ENCODE data around the gene S100A3. TPM values are rescaled to one million over a fixed set of nuclear protein-coding genes. Genes with fewer than 3 reads are reported as not detected.
A peak's percentile ranks its signal among the peaks of the same experiment; 100 is the strongest.
"Not testable (repeated sequence)": the region's sequence is repeated elsewhere in the genome, so short reads cannot be mapped to it uniquely, and the experiment has no call there.

S100A3 gene
- total RNA-seq, 3 donors from 2014 or later: not detected

DNA sequence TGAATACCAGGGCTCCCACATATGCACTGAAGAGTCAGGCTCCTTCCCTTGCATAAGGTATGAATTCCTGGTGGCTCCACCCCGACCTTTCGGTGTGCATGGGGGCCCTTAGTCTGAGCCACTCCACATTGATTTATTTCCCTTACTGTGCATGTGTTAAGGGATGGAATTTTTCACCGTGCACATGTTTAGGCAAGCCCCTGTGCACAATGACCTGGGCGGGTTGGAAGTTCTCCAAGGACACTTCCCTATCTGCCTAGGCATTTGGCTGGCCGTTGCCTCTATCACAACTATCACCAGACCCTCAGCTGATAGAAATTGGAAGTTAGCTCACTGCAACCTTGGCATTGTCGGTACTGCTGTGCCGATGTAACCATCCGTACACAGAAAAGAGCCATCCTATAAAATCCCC lies 22.9 kb downstream of the S100A3 start:
- H3K4me1 Mint-ChIP-seq (ENCODE audit: low read depth): peaks cover 7% of the 10 kb centered on the region
- H3K4me3 Mint-ChIP-seq: no peak overlapping the region
- no peaks in the 10 kb centered on the region for H3K27me3 Mint-ChIP-seq (ENCODE audit: low read depth)
- no peak for ATAC-seq
- no peak for DNase-seq
- H3K36me3 Mint-ChIP-seq (ENCODE audit: insufficient read depth): no peaks in the 10 kb centered on the region
- H3K9me3 Mint-ChIP-seq: no peaks in the 10 kb centered on the region

DNA sequence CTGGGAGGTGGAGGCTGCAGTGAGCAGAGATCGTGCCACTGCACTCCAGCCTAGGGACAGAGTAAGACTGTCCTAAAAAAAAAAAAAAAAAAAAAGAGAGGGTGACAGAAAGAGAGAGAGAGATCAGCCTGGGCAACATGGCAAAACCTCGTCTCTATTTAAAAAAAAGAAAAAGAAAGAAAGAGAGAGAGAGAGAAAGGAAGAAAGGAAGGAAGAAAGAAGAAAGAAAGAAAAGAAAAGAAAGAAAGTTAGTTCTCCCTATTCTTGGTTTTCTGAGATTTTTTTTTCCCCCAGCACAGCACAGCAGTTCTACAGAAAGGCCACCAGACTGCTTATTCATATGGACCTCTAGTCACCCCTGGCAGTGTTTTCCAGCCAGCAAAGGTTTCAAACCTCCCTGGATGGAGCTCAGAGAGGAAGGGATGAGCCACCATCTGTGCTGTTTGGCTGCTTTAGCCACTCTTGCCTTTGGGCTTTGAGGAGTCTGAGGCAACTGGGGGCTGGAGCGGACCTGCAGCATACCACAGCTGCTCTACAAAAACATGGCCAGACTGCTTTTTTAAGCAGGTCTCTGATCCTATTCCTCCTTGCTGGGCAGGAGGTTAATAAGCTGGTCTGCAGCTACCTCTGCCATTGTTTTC lies 23.9 kb downstream of the S100A3 start:
- H3K27me3 Mint-ChIP-seq (ENCODE audit: low read depth): no peaks in the 10 kb centered on the region
- DNase-seq (no peak), ATAC-seq (no peak)
- no peaks in the 10 kb centered on the region for H3K4me1 Mint-ChIP-seq (ENCODE audit: low read depth)
- no peaks in the 10 kb centered on the region for H3K9me3 Mint-ChIP-seq
- H3K36me3 Mint-ChIP-seq (ENCODE audit: insufficient read depth): no peaks in the 10 kb centered on the region
- no peak overlapping the region for H3K4me3 Mint-ChIP-seq

DNA sequence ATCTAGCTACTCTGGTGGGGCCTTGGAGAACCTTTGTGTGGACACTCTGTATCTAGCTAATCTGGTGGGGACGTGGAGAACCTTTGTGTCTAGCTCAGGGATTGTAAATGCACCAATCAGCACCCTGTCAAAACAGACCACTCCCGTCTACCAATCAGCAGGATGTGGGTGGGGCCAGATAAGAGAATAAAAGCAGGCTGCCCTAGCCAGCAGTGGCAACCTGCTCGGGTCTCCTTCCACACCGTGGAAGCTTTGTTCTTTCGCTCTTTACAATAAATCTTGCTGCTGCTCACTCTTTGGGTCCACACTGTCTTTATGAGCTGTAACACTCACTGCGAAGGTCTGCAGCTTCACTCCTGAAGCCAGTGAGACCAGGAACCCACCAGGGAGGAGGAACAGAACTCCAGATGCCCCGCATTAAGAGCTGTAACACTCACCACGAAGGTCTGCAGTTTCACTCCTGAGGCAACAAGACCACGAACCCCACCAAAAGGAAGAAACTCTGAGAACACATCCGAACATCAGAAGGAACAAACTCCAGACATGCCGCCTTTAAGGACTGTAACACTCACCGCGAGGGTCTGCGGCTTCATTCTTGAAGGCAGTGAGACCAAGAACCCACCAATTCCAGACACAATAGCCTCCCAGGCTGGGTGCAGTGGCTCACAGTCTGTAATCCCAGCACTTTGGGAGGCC lies 26.6 kb downstream of the S100A3 start:
- not testable (repeated sequence) for DNase-seq; H3K4me1 Mint-ChIP-seq (ENCODE audit: low read depth); H3K9me3 Mint-ChIP-seq; ATAC-seq; H3K27me3 Mint-ChIP-seq (ENCODE audit: low read depth); H3K4me3 Mint-ChIP-seq; H3K36me3 Mint-ChIP-seq (ENCODE audit: insufficient read depth)

DNA sequence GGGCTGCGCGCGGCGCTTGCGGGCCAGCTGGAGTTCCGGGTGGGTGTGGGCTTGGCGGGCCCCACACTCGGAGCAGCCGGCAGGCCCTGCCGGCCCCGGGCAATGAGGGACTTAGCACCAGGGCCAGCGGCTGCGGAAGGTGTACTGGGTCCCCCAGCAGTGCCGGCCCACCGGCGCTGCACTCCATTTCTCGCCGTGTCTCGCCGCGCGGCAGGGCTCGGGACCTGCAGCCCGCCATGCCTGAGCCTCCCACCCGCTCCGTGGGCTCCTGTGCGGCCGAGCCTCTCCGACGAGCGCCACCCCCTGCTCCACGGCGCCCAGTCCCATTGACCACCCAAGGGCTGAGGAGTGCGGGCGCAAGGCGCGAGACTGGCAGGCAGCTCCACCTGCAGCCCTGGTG lies 27.2 kb downstream of the S100A3 start:
- H3K9me3 Mint-ChIP-seq; H3K4me1 Mint-ChIP-seq (ENCODE audit: low read depth); H3K4me3 Mint-ChIP-seq; H3K27me3 Mint-ChIP-seq (ENCODE audit: low read depth); DNase-seq; H3K36me3 Mint-ChIP-seq (ENCODE audit: insufficient read depth); ATAC-seq: not testable (repeated sequence)

DNA sequence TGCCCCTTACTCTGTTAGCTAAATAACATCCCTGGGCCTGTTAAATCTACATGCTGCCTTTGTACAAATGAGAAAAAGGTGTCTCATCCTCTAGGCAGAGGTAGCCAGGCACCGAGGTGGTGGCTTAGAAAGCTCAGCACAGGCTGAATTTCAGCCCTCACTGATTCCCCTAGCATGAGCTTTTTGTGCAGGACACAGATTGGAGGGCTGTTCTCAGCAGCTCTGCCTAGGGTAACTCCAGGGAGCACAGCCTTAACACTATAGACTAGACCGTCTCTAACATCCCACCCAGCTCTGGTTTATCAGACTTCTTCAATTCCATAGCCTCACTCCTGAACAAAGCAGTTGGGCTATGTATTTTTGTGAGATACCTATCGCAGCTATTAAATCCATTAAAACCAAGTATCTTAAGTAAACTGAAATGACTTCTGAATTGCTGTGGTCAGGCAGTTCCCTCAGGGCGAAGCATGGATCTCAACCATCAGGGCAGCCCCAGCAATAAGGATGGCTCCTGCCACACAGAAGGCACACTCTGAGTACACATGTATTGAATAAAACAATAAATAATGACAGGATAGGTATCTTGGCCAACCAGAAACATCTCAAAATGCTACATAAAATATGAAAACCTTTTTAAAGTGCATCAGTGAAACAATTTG lies 28.1 kb downstream of the S100A3 start:
- Mint-ChIP-seq H3K4me1 (ENCODE audit: low read depth) (no peaks in the 10 kb centered on the region), H3K4me3 (no peak overlapping the region), H3K9me3 (no peaks in the 10 kb centered on the region), H3K36me3 (ENCODE audit: insufficient read depth) (no peaks in the 10 kb centered on the region), H3K27me3 (ENCODE audit: low read depth) (no peaks in the 10 kb centered on the region)
- ATAC-seq (no peak), DNase-seq (no peak)

DNA sequence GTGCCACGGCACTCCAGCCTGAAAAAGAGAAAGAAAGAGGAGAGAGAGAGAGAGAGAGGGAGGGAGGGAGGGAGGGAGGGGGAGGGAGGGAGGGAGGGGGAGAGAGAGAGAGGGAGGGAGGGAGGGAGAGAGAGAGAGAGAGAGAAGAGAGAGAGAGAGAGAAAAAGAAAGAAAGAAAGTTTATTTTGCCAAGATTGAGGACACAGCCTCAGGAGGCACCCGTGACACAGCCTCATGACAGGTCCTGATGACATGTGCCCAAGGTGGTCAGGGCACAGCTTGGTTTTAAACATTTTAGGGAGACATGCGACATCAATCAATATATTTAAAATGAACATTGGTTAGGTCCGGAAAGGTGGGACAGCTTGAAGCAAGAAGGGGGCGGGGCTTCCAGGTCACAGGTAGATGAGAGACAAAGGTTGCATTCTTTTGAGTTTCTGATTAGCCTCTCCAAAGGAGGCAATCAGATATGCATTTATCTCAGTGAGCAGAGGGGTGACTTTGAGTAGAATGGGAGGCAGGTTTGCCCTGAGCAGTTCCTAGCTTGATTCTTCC lies 28.8 kb downstream of the S100A3 start:
- not testable (repeated sequence) for H3K4me1 Mint-ChIP-seq (ENCODE audit: low read depth); H3K4me3 Mint-ChIP-seq; DNase-seq; H3K36me3 Mint-ChIP-seq (ENCODE audit: insufficient read depth); H3K9me3 Mint-ChIP-seq; ATAC-seq; H3K27me3 Mint-ChIP-seq (ENCODE audit: low read depth)

DNA sequence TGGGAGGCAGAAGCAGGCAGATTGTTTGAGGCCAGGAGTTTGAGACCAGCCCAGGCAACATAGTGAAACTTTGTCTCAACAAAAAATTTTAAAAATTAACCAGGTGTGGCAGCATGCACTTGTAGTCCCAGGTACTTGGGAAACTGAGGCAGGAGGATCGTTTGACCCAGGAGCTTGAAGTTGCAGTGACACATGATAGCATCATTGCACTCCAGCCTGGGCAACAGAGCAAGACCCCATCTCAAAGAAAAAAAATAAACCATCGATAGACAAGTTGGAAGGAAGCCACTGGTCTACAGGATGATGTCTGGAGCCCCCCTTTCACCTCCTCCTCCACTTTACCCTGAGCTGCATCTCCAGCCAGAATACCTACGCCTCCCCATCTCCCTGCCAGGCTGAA lies 29.8 kb downstream of the S100A3 start:
- Mint-ChIP-seq H3K4me3 (no peak overlapping the region), H3K36me3 (ENCODE audit: insufficient read depth) (no peaks in the 10 kb centered on the region), H3K9me3 (no peaks in the 10 kb centered on the region), H3K4me1 (ENCODE audit: low read depth) (no peaks in the 10 kb centered on the region), H3K27me3 (ENCODE audit: low read depth) (no peaks in the 10 kb centered on the region)
- ATAC-seq (no peak), DNase-seq (no peak)

DNA sequence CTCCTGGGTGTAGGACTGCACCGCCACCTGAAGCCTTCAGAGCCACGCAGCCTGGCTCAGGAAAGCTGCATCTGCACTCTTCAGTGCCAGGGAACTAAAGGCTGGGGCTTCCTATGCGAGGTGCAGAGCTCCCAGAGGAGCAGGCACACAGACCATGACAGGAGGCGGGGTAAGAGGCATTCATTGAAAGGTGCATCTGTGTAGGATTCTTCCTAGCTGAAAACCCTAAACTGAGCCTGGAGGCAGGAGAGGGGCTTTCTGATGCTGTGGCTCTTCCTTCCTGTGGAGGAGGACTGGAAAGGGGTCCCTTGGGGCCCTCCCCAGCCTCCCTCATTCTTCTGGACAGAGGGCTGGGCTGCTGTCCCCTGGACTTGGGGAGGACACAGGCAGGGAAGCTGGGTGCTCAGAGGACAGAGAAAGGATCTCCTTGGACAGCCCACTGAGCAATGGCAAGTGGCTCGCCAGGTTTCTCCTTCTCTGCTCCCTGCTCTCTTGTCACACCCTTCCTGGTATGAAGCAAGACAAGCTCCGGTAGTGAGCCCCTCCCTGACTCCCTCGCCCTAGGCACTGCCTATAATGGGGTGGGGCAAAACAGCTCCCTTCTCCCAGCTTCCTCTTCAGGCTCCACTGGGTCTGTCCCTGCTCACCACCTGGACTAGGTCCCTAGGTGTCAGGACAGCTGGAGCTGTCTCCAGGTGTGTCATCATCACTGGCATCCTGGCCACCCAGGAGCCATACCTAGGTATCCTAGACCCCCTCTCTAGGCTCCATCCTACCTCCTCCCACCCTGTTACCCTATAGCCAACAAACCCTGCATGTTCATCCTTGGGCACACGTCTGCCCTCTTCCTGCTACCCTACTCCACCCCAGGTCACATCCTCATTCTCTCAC lies 33.3 kb downstream of the S100A3 start:
- DNase-seq (no peak), ATAC-seq (no peak)
- Mint-ChIP-seq H3K36me3 (ENCODE audit: insufficient read depth) (no peaks in the 10 kb centered on the region), H3K4me1 (ENCODE audit: low read depth) (peaks cover 9% of the 10 kb centered on the region), H3K9me3 (no peaks in the 10 kb centered on the region), H3K27me3 (ENCODE audit: low read depth) (no peaks in the 10 kb centered on the region), H3K4me3 (no peak overlapping the region)

DNA sequence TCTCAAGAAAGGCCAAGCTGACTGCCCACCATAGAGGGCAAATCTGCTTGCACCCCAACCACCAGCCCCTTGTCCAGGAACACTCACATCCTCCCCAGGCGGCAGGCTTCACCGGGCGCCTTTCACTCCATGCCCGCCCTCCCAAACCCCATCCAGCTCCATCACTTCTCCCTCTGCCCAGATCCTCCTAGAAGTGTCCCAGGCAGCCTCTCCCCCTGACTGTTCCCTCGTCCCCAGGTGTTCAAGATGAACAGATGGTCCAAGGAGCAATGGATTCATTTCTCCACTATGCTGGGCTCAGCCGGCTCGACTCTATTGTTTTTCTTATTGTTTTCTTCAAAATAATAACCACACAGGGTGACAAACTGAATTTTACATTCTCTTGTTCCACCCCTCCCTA lies 35.4 kb downstream of the S100A3 start:
- no peaks in the 10 kb centered on the region for H3K9me3 Mint-ChIP-seq

DNA sequence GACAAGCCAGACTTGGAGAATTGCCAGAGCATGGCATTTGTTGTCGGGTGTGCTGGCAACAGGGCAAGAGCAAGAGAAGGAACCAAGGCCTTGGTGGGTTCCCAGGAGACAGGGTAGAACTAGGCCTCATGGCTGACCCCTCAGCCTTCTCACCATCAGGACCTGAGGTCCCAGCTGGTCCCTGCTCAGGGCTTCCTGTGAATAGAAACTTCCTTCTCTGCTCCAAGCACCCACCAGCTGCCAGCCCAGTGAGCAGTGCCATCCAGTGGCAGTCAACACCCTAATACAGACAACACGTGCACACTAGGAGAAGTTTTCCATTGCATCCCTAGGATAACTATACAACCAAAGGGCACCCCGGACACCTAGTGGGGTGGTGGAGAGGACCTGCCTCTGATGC lies 36.0 kb downstream of the S100A3 start:
- no peaks in the 10 kb centered on the region for H3K27me3 Mint-ChIP-seq (ENCODE audit: low read depth)
- no peaks in the 10 kb centered on the region for H3K36me3 Mint-ChIP-seq (ENCODE audit: insufficient read depth)
- ATAC-seq: no peak
- H3K9me3 Mint-ChIP-seq: no peaks in the 10 kb centered on the region
- DNase-seq: no peak
- H3K4me3 Mint-ChIP-seq: no peak overlapping the region
- peaks cover 9% of the 10 kb centered on the region for H3K4me1 Mint-ChIP-seq (ENCODE audit: low read depth)

More for the DNA sequence above, 35.4 kb downstream of the S100A3 start:
- Mint-ChIP-seq H3K4me3 (no peak overlapping the region), H3K4me1 (ENCODE audit: low read depth) (peaks cover 9% of the 10 kb centered on the region), H3K27me3 (ENCODE audit: low read depth) (no peaks in the 10 kb centered on the region), H3K36me3 (ENCODE audit: insufficient read depth) (no peaks in the 10 kb centered on the region)
- ATAC-seq (no peak), DNase-seq (no peak)

DNA sequence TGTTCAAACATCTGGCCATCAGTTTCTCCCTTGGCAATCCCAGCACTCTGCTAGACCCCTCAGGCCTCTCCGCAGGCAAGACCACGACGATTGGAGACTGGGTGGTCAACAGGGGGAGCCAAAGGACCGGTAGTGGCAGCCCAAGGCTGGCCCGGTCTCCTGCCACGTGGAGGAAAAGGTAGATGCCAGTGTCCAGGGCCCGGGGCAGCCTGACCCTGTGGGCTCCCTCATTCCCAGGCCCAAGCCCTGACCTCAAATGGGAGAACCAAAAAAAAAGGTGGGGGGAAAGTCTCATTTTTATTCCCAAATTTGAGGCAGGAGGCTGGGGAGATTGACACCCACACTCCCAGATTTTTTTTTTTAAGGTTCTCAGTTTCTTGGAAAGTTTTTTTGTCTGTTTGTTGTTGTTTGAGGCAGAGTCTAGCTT lies 38.1 kb downstream of the S100A3 start:
- no peaks in the 10 kb centered on the region for H3K27me3 Mint-ChIP-seq (ENCODE audit: low read depth)
- DNase-seq (peak; percentile 78), ATAC-seq (peak; percentile 91 to 95)
- no peak overlapping the region for H3K4me3 Mint-ChIP-seq
- no peaks in the 10 kb centered on the region for H3K36me3 Mint-ChIP-seq (ENCODE audit: insufficient read depth)
- H3K4me1 Mint-ChIP-seq (ENCODE audit: low read depth): peaks cover 9% of the 10 kb centered on the region
- no peaks in the 10 kb centered on the region for H3K9me3 Mint-ChIP-seq

DNA sequence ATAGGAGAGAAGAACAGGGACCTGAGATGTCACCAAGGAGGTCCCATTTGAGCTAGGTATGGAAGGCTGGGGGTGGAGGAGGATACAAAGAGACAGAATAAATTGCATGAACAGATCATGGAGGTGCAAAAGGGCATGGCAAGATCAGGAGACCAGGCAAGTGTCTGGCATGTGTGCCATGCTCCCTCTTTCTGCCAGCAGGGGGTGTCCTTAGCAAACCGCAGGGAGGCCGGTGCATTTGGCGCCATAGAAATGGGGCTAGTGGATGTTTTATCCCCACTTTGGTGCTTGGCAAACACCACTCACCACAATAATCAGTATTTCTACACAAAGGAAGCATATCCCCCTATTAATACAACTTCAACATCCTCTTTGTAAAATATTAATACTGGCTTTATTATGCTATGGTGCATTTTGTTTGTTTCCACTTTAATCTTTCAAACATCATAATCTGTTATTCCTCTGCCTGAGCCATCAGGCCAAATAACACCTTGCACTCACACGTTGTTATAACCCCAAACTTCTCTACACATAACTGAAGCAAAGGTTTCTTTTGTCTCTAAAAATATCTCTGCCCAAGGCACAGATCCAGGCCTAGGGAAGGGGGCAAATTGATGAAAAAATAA lies 39.2 kb downstream of the S100A3 start:
- Mint-ChIP-seq H3K4me3 (no peak overlapping the region), H3K36me3 (ENCODE audit: insufficient read depth) (no peaks in the 10 kb centered on the region), H3K4me1 (ENCODE audit: low read depth) (peaks cover 9% of the 10 kb centered on the region), H3K27me3 (ENCODE audit: low read depth) (no peaks in the 10 kb centered on the region), H3K9me3 (no peaks in the 10 kb centered on the region)
- peak; percentile 64 for DNase-seq
- ATAC-seq: peak; percentile 79

DNA sequence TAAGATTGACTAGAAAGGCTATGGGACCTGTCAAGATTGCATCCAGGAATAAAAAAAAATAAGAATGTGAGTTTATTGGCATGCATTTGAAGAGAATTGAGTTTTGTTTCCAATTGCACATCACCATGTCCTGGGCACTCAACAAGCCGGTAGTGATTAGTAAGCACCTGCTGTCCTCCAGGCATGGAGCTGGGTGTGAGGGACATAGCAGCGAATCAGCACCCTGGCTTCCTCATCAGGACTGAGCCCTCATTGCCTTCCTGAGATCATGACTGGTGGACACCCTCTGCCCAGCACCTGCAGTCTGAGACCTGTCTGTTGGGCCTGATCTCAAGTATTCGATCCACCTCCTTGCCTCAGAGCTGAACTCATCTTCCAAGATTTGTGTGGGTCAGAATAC lies 40.0 kb downstream of the S100A3 start:
- Mint-ChIP-seq H3K36me3 (ENCODE audit: insufficient read depth) (no peaks in the 10 kb centered on the region), H3K9me3 (no peaks in the 10 kb centered on the region), H3K27me3 (ENCODE audit: low read depth) (no peaks in the 10 kb centered on the region), H3K4me1 (ENCODE audit: low read depth) (peaks cover 9% of the 10 kb centered on the region), H3K4me3 (no peak overlapping the region)
- DNase-seq: no peak
- no peak for ATAC-seq
